Measurements from ENCODE around the gene HERPUD2. TPM values are rescaled to one million over a fixed set of nuclear protein-coding genes. Genes with fewer than 3 reads are reported as not detected.

The HERPUD2 gene
- total RNA-seq, 1 experiment from 2014 or later: 36.4 TPM

DNA sequence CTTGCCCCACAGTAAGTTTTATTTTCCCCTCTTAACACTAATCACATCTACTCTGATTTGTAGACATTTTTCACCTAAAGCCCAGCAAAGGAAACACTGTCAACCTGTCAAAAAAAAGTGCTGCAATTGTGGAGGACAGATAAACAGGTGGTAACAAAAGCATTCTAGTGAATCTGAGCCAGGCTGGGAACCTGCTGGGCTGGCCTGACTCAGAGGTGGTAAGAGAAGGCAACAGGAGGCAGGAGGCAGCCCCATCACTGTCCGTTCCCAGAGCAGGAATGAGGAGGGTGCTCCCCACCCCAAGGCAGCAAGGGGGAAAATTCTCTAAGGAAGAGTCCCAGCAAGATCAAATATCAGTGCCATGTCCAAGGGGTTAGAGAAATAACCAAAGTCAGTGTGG, 19.5 kb upstream of the HERPUD2 start:
- in situ Hi-C loops (cut with HindIII; ENCODE audit: low pct_unique_long_range_greater_than_20kb, low sequenced_read_pairs) (no loop called here), intact Hi-C loops (cut with micrococcal nuclease; ENCODE audit: unreplicated experiment) (loop anchor here (10.0 kb wide), 1 partner anchor 90 kb away; the partner anchor contains the start of gene SEPTIN7)
- no peak overlapping the region for H3K27ac ChIP-seq (ENCODE audit: low read length)
- CTCF ChIA-PET: interaction anchor here (1.5 kb wide), 1 partner anchor 192 kb away, joined by 4 read pairs; no protein-coding TSS in a partner anchor
- H3K36me3 ChIP-seq (ENCODE audit: control insufficient read depth, insufficient read depth, low read length): no peaks in the 10 kb centered on the region
- TF ChIP-seq, protein P1, sequence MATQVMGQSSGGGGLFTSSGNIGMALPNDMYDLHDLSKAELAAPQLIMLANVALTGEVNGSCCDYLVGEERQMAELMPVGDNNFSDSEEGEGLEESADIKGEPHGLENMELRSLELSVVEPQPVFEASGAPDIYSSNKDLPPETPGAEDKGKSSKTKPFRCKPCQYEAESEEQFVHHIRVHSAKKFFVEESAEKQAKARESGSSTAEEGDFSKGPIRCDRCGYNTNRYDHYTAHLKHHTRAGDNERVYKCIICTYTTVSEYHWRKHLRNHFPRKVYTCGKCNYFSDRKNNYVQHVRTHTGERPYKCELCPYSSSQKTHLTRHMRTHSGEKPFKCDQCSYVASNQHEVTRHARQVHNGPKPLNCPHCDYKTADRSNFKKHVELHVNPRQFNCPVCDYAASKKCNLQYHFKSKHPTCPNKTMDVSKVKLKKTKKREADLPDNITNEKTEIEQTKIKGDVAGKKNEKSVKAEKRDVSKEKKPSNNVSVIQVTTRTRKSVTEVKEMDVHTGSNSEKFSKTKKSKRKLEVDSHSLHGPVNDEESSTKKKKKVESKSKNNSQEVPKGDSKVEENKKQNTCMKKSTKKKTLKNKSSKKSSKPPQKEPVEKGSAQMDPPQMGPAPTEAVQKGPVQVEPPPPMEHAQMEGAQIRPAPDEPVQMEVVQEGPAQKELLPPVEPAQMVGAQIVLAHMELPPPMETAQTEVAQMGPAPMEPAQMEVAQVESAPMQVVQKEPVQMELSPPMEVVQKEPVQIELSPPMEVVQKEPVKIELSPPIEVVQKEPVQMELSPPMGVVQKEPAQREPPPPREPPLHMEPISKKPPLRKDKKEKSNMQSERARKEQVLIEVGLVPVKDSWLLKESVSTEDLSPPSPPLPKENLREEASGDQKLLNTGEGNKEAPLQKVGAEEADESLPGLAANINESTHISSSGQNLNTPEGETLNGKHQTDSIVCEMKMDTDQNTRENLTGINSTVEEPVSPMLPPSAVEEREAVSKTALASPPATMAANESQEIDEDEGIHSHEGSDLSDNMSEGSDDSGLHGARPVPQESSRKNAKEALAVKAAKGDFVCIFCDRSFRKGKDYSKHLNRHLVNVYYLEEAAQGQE (IDR thresholded peaks at IDR 0.05; ENCODE audit: insufficient read depth in 1 of 2, low read depth in 2 of 2, low read length in 1 of 2): no peak
- TF ChIP-seq TCF7L2 (IDR thresholded peaks at IDR 0.05; ENCODE audit: low read depth, low read length) (no peak), POLR2AphosphoS5 (IDR thresholded peaks at IDR 0.05; ENCODE audit: low read depth, low read length) (no peak), SIN3A (IDR thresholded peaks at IDR 0.05; ENCODE audit: borderline replicate concordance, insufficient read depth, low read depth, low read length) (no peak)
- TF ChIP-seq, protein P2, sequence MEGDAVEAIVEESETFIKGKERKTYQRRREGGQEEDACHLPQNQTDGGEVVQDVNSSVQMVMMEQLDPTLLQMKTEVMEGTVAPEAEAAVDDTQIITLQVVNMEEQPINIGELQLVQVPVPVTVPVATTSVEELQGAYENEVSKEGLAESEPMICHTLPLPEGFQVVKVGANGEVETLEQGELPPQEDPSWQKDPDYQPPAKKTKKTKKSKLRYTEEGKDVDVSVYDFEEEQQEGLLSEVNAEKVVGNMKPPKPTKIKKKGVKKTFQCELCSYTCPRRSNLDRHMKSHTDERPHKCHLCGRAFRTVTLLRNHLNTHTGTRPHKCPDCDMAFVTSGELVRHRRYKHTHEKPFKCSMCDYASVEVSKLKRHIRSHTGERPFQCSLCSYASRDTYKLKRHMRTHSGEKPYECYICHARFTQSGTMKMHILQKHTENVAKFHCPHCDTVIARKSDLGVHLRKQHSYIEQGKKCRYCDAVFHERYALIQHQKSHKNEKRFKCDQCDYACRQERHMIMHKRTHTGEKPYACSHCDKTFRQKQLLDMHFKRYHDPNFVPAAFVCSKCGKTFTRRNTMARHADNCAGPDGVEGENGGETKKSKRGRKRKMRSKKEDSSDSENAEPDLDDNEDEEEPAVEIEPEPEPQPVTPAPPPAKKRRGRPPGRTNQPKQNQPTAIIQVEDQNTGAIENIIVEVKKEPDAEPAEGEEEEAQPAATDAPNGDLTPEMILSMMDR (IDR thresholded peaks at IDR 0.05): no peak
- no peak overlapping the region for H3K4me3 ChIP-seq (ENCODE audit: low read depth in 2 of 2, low read length in 2 of 2)
- 0 out of 2 replicates have a peak, but pooled peaks cover 5% of the 10 kb centered on the region for H3K4me1 ChIP-seq (ENCODE audit: control insufficient read depth, insufficient read depth, low read length)
- no peak for DNase-seq (ENCODE audit: low read depth, low spot score)
- ATAC-seq: no peak
- peaks cover 12% of the 10 kb centered on the region; the same call in 1 of the 2 replicates for H3K27me3 ChIP-seq (ENCODE audit: control insufficient read depth, insufficient read depth, low read length)
- POLR2A ChIA-PET: no interaction called here
- BruUV-seq (replicated peaks): no TSS peak
- no peaks in the 10 kb centered on the region for H3K9me3 ChIP-seq (ENCODE audit: control insufficient read depth, insufficient read depth, low read depth, low read length)

DNA sequence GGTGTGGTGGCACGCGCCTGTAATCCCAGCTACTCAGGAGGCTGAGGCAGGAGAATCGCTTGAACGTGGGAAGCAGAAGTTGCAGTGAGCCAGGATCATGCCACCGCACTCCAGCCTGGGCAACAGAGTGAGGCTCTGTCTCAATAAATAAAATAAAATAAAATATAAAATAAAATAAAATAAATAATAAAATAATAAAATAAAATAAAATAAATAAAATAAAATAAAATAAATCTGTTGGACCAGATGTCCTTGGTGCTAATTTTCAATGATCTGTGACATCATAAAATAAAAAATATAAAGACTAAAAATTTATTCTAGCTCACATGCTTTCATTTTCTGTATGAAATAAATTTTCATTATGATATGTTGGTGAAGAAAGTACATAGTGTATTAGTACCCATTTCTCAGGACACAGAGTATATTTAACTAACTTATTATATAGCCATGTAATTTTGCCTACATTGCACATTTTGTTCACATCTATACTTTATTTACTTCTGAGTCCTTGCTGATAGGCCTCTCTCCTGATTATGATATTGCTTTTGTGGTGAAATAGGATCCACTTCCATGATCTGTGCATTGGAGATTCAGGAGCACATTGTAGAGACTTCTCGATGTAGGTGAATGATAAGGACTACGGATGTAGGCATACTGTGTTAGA, 17.8 kb upstream of the HERPUD2 start:
- BruUV-seq (replicated peaks): no TSS peak
- DNase-seq (ENCODE audit: low read depth, low spot score) (no peak), ATAC-seq (no peak)
- POLR2A ChIA-PET: interaction anchor here (0.6 kb wide), 1 partner anchor 116 kb away, joined by 3 read pairs; no protein-coding TSS in a partner anchor
- H3K4me1 ChIP-seq (ENCODE audit: control insufficient read depth, insufficient read depth, low read length): 0 out of 2 replicates have a peak, but pooled peaks cover 5% of the 10 kb centered on the region
- intact Hi-C loops (cut with micrococcal nuclease; ENCODE audit: unreplicated experiment) (loop anchor here (10.0 kb wide), 1 partner anchor 92 kb away; the partner anchor contains the start of gene SEPTIN7), in situ Hi-C loops (cut with HindIII; ENCODE audit: low pct_unique_long_range_greater_than_20kb, low sequenced_read_pairs) (no loop called here)
- CTCF ChIA-PET: interaction anchor here (0.5 to 1.5 kb wide), 2 partner anchors 194 kb away, joined by 4 read pairs; no protein-coding TSS in a partner anchor
- H3K36me3 ChIP-seq (ENCODE audit: control insufficient read depth, insufficient read depth, low read length): no peaks in the 10 kb centered on the region
- TF ChIP-seq SIN3A (IDR thresholded peaks at IDR 0.05; ENCODE audit: borderline replicate concordance, insufficient read depth, low read depth, low read length) (no peak), TCF7L2 (IDR thresholded peaks at IDR 0.05; ENCODE audit: low read depth, low read length) (no peak), POLR2AphosphoS5 (IDR thresholded peaks at IDR 0.05; ENCODE audit: low read depth, low read length) (no peak)
- TF ChIP-seq, protein P1 (IDR thresholded peaks at IDR 0.05; ENCODE audit: insufficient read depth in 1 of 2, low read depth in 2 of 2, low read length in 1 of 2): no peak
- TF ChIP-seq, protein P2 (IDR thresholded peaks at IDR 0.05): no peak
- no peaks in the 10 kb centered on the region for H3K9me3 ChIP-seq (ENCODE audit: control insufficient read depth, insufficient read depth, low read depth, low read length)
- H3K4me3 ChIP-seq (ENCODE audit: low read depth in 2 of 2, low read length in 2 of 2): no peak overlapping the region
- H3K27ac ChIP-seq (ENCODE audit: low read length): no peak overlapping the region
- H3K27me3 ChIP-seq (ENCODE audit: control insufficient read depth, insufficient read depth, low read length): peaks cover 11% of the 10 kb centered on the region; the same call in 1 of the 2 replicates

Data from Panc1 (cell line).